Measurements from ENCODE around the gene MACROD2.

Gene MACROD2

DNA sequence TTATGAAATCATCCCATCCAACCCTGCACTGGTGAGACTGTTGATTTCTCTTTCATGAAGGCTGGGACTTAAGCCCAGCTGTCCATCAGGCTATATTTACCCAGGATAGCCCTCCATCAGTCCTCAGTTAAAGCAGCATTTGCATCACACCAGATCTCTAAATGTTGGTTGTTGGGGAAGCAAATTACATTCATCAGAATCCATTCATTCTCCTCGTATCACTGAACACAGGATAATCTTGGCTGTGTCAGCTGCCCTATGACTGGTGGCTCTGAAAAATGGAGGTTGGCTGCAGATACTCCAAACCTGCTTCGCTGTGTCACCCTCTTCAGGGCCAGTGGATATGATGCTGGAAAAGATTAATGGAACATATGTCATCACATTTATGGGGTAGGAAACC is 1859.6 kb downstream of the MACROD2 start:
- no peaks in the 10 kb centered on the region for H3K4me1 Mint-ChIP-seq (ENCODE audit: low read depth)
- no peaks in the 10 kb centered on the region for H3K36me3 Mint-ChIP-seq (ENCODE audit: low read depth)
- H3K27me3 Mint-ChIP-seq (ENCODE audit: low read depth), result no peaks in the 10 kb centered on the region
- no peak overlapping the region for H3K27ac Mint-ChIP-seq
- no peak overlapping the region for H3K4me3 Mint-ChIP-seq
- DNase-seq (ENCODE audit: low spot score), result no peak
- peaks cover 16% of the 10 kb centered on the region for H3K9me3 Mint-ChIP-seq

GRCh38 chr20:15857173-15857784 is 1862.0 kb downstream of the MACROD2 start:
- DNase-seq (ENCODE audit: low spot score), result no peak
- Mint-ChIP-seq H3K27ac (no peak overlapping the region), H3K27me3 (ENCODE audit: low read depth) (no peaks in the 10 kb centered on the region), H3K9me3 (peaks cover 17% of the 10 kb centered on the region), H3K4me1 (ENCODE audit: low read depth) (no peaks in the 10 kb centered on the region), H3K4me3 (no peak overlapping the region), H3K36me3 (ENCODE audit: low read depth) (no peaks in the 10 kb centered on the region)

GRCh38 chr20:15859061-15859460 is 1863.7 kb downstream of the MACROD2 start:
- H3K27me3 Mint-ChIP-seq (ENCODE audit: low read depth), result no peaks in the 10 kb centered on the region
- H3K9me3 Mint-ChIP-seq, result peaks cover 18% of the 10 kb centered on the region
- H3K4me1 Mint-ChIP-seq (ENCODE audit: low read depth), result no peaks in the 10 kb centered on the region
- no peak for DNase-seq (ENCODE audit: low spot score)
- H3K27ac Mint-ChIP-seq, result no peak overlapping the region
- no peaks in the 10 kb centered on the region for H3K36me3 Mint-ChIP-seq (ENCODE audit: low read depth)
- H3K4me3 Mint-ChIP-seq, result no peak overlapping the region

- no peaks in the 10 kb centered on the region for H3K4me1 Mint-ChIP-seq (ENCODE audit: low read depth)
- H3K36me3 Mint-ChIP-seq (ENCODE audit: low read depth), result no peaks in the 10 kb centered on the region
- no peak overlapping the region for H3K4me3 Mint-ChIP-seq
- H3K27me3 Mint-ChIP-seq (ENCODE audit: low read depth), result no peaks in the 10 kb centered on the region
- no peak overlapping the region for H3K27ac Mint-ChIP-seq
- DNase-seq (ENCODE audit: low spot score), result no peak
- H3K9me3 Mint-ChIP-seq, result peaks cover 16% of the 10 kb centered on the region
These were observed 1865.5 kb downstream of the MACROD2 start for GRCh38 chr20:15860850-15861249.

DNA sequence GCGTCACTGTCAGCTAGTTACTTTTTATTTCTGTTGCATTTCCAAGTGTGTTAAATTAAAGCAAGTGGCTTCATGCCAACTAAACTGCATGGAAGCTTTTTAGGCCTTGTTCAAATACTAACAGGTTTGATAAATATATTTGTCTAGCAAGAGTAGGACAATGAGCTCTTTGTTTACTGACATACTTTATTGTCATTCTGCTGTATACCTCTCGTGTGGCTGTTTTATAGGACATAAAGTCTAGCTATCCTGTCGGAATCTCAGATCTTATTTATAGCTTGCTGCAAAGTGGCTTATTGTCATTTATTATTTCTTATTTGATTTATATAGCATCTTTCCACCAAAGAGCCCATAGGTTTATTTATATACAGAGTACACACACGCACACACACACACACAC is 1866.9 kb downstream of the MACROD2 start:
- no peaks in the 10 kb centered on the region for H3K4me1 Mint-ChIP-seq (ENCODE audit: low read depth)
- no peak for DNase-seq (ENCODE audit: low spot score)
- no peak overlapping the region for H3K4me3 Mint-ChIP-seq
- no peak overlapping the region for H3K27ac Mint-ChIP-seq
- no peaks in the 10 kb centered on the region for H3K27me3 Mint-ChIP-seq (ENCODE audit: low read depth)
- H3K36me3 Mint-ChIP-seq (ENCODE audit: low read depth), result no peaks in the 10 kb centered on the region
- H3K9me3 Mint-ChIP-seq, result peaks cover 16% of the 10 kb centered on the region

GRCh38 chr20:15863735-15864134 is 1868.4 kb downstream of the MACROD2 start:
- Mint-ChIP-seq H3K27me3 (ENCODE audit: low read depth) (no peaks in the 10 kb centered on the region), H3K4me1 (ENCODE audit: low read depth) (no peaks in the 10 kb centered on the region), H3K27ac (no peak overlapping the region), H3K36me3 (ENCODE audit: low read depth) (no peaks in the 10 kb centered on the region), H3K4me3 (no peak overlapping the region), H3K9me3 (peaks cover 16% of the 10 kb centered on the region)
- no peak for DNase-seq (ENCODE audit: low spot score)

DNA sequence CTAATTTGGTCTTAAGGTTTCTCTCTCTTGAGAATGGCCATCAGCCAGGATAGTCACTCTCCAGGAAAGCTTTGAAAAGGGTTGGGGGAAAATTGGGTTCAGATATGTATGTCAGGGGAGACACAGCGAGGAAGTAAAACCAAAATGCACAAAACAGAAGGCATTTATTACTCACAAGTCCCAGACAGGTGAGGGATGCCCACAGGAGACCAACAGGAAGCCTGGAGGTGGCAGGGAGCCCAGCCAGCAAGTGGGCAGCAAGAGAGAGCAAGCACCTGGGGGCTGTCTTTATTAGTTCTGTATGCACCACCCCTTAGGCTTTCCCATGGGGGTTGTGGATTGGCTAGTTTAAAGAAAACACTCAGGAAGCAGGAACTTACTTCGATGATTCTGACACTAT is 1870.2 kb downstream of the MACROD2 start:
- Mint-ChIP-seq H3K36me3 (ENCODE audit: low read depth) (no peaks in the 10 kb centered on the region), H3K27me3 (ENCODE audit: low read depth) (no peaks in the 10 kb centered on the region), H3K4me3 (no peak overlapping the region), H3K4me1 (ENCODE audit: low read depth) (no peaks in the 10 kb centered on the region), H3K27ac (no peak overlapping the region), H3K9me3 (peaks cover 16% of the 10 kb centered on the region)
- no peak for DNase-seq (ENCODE audit: low spot score)

GRCh38 chr20:15866916-15867730 is 1871.8 kb downstream of the MACROD2 start:
- no peak overlapping the region for H3K27ac Mint-ChIP-seq

DNA sequence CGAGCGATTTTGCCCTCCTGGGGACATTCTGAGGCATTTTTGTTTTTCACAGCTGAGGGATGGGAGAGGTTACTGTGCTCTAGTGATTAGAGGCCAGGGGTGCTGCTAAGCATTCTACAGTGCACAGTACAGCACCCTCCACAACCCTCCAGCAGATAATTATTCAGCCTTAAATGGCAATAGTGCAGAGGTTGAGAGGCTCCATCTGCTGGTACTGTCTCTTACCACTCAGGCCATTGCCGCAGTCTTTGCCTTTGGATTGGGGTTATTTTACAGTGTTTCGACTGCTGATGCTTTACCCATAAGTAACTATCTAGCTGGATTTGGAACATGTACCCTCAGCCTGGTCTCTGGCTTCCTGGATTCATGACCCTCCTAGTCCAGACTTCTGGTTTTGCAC is 1872.6 kb downstream of the MACROD2 start:
- no peaks in the 10 kb centered on the region for H3K4me1 Mint-ChIP-seq (ENCODE audit: low read depth)
- no peaks in the 10 kb centered on the region for H3K36me3 Mint-ChIP-seq (ENCODE audit: low read depth)
- DNase-seq (ENCODE audit: low spot score), result no peak
- peaks cover 11% of the 10 kb centered on the region for H3K9me3 Mint-ChIP-seq
- H3K27ac Mint-ChIP-seq, result no peak overlapping the region
- H3K4me3 Mint-ChIP-seq, result no peak overlapping the region
- H3K27me3 Mint-ChIP-seq (ENCODE audit: low read depth), result no peaks in the 10 kb centered on the region

More at GRCh38 chr20:15866916-15867730, 1871.8 kb downstream of the MACROD2 start:
- Mint-ChIP-seq H3K36me3 (ENCODE audit: low read depth) (no peaks in the 10 kb centered on the region), H3K4me1 (ENCODE audit: low read depth) (no peaks in the 10 kb centered on the region), H3K4me3 (no peak overlapping the region), H3K27me3 (ENCODE audit: low read depth) (no peaks in the 10 kb centered on the region), H3K9me3 (peaks cover 11% of the 10 kb centered on the region)
- no peak for DNase-seq (ENCODE audit: low spot score)

GRCh38 chr20:15875446-15875845 is 1880.1 kb downstream of the MACROD2 start:
- Mint-ChIP-seq H3K27ac (no peak overlapping the region), H3K9me3 (peaks cover 25% of the 10 kb centered on the region), H3K4me3 (no peak overlapping the region), H3K27me3 (ENCODE audit: low read depth) (no peaks in the 10 kb centered on the region), H3K36me3 (ENCODE audit: low read depth) (no peaks in the 10 kb centered on the region), H3K4me1 (ENCODE audit: low read depth) (no peaks in the 10 kb centered on the region)
- no peak for DNase-seq (ENCODE audit: low spot score)

- H3K4me1 Mint-ChIP-seq (ENCODE audit: low read depth), result no peaks in the 10 kb centered on the region
- no peak for DNase-seq (ENCODE audit: low spot score)
- no peak overlapping the region for H3K4me3 Mint-ChIP-seq
- no peak overlapping the region for H3K27ac Mint-ChIP-seq
- H3K27me3 Mint-ChIP-seq (ENCODE audit: low read depth), result no peaks in the 10 kb centered on the region
- no peaks in the 10 kb centered on the region for H3K36me3 Mint-ChIP-seq (ENCODE audit: low read depth)
- peaks cover 14% of the 10 kb centered on the region for H3K9me3 Mint-ChIP-seq
These were observed 1887.2 kb downstream of the MACROD2 start for GRCh38 chr20:15882553-15882952.

GRCh38 chr20:15886250-15886649 is 1890.9 kb downstream of the MACROD2 start:
- Mint-ChIP-seq H3K9me3 (peaks cover 4% of the 10 kb centered on the region), H3K36me3 (ENCODE audit: low read depth) (no peaks in the 10 kb centered on the region), H3K4me1 (ENCODE audit: low read depth) (no peaks in the 10 kb centered on the region), H3K4me3 (no peak overlapping the region), H3K27ac (no peak overlapping the region), H3K27me3 (ENCODE audit: low read depth) (peaks cover 6% of the 10 kb centered on the region)
- DNase-seq (ENCODE audit: low spot score), result no peak

GRCh38 chr20:15887387-15887786 is 1892.1 kb downstream of the MACROD2 start:
- peaks cover 10% of the 10 kb centered on the region for H3K27me3 Mint-ChIP-seq (ENCODE audit: low read depth)
- DNase-seq (ENCODE audit: low spot score), result no peak
- no peak overlapping the region for H3K27ac Mint-ChIP-seq
- H3K9me3 Mint-ChIP-seq, result peaks cover 4% of the 10 kb centered on the region
- H3K36me3 Mint-ChIP-seq (ENCODE audit: low read depth), result no peaks in the 10 kb centered on the region
- H3K4me3 Mint-ChIP-seq, result no peak overlapping the region
- no peaks in the 10 kb centered on the region for H3K4me1 Mint-ChIP-seq (ENCODE audit: low read depth)

- no peaks in the 10 kb centered on the region for H3K4me1 Mint-ChIP-seq (ENCODE audit: low read depth)
- peaks cover 8% of the 10 kb centered on the region for H3K9me3 Mint-ChIP-seq
- no peak overlapping the region for H3K27ac Mint-ChIP-seq
These were observed 1893.7 kb downstream of the MACROD2 start for GRCh38 chr20:15889061-15889460.

More at GRCh38 chr20:15889061-15889460, 1893.7 kb downstream of the MACROD2 start:
- no peak for DNase-seq (ENCODE audit: low spot score)
- H3K4me3 Mint-ChIP-seq, result no peak overlapping the region
- no peaks in the 10 kb centered on the region for H3K36me3 Mint-ChIP-seq (ENCODE audit: low read depth)
- H3K27me3 Mint-ChIP-seq (ENCODE audit: low read depth), result peaks cover 14% of the 10 kb centered on the region
